Gastroesophageal sphincter (tissue), 3 donors: ENCODE results near the gene LILRA2.
"Not testable (repeated sequence)": the region's sequence is repeated elsewhere in the genome, so short reads cannot be mapped to it uniquely, and the experiment has no call there.

Experiments used
- EP300 ChIP-seq: sonication (generic); formaldehyde crosslinking; IDR thresholded peaks from one replicate; pipeline ENCODE4 v1.6.1; 2017; ENCODE audit warnings: antibody characterized with exemption, mild to moderate bottlenecking
- POLR2A ChIP-seq, 2 donors: fragments of 450-650 bp; IDR thresholded peaks; one replicate each; pipeline ENCODE4 v1.6.1; 2017; ENCODE audit warnings: antibody characterized with exemption in 2 of 2, mild to moderate bottlenecking in 2 of 2, moderate library complexity in 1 of 2
- TF ChIP-seq, protein P1 (sequence below), 4 experiments: fragments of 200-600 bp in 2 of 4; fragments of 450-650 bp in 2 of 4; sonication (generic) in 1 of 4; IDR thresholded peaks; one replicate each; pipeline ENCODE4 v1.5.1; 2017 to 2019; ENCODE audit warnings: antibody characterized with exemption in 4 of 4, mild to moderate bottlenecking in 2 of 4, moderate library complexity in 2 of 4

DNA sequence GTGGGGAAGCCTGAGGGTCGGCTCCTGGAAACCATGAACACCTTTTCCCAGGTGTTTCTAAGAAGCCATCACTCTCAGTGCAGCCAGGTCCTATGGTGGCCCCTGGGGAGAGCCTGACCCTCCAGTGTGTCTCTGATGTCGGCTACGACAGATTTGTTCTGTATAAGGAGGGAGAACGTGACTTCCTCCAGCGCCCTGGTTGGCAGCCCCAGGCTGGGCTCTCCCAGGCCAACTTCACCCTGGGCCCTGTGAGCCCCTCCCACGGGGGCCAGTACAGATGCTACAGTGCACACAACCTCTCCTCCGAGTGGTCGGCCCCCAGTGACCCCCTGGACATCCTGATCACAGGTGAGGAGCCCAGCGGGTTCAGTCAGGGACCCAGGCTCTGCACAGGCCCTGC is 1.6 kb downstream of the LILRA2 start:
- TF ChIP-seq, protein P1, sequence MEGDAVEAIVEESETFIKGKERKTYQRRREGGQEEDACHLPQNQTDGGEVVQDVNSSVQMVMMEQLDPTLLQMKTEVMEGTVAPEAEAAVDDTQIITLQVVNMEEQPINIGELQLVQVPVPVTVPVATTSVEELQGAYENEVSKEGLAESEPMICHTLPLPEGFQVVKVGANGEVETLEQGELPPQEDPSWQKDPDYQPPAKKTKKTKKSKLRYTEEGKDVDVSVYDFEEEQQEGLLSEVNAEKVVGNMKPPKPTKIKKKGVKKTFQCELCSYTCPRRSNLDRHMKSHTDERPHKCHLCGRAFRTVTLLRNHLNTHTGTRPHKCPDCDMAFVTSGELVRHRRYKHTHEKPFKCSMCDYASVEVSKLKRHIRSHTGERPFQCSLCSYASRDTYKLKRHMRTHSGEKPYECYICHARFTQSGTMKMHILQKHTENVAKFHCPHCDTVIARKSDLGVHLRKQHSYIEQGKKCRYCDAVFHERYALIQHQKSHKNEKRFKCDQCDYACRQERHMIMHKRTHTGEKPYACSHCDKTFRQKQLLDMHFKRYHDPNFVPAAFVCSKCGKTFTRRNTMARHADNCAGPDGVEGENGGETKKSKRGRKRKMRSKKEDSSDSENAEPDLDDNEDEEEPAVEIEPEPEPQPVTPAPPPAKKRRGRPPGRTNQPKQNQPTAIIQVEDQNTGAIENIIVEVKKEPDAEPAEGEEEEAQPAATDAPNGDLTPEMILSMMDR (IDR thresholded peaks at IDR 0.05) = not testable (repeated sequence)
- not testable (repeated sequence) for TF ChIP-seq EP300; POLR2A (IDR thresholded peaks at IDR 0.05)
